HuH-7 (cell line): ENCODE results near the gene CABLES1.
A peak's percentile ranks its signal among the peaks of the same experiment; 100 is the strongest.

Source experiments
- DNase-seq: peaks from one replicate; pipeline ENCODE4 v3.0.0; 2011; ENCODE audit warnings: low spot score

Gene CABLES1

DNA sequence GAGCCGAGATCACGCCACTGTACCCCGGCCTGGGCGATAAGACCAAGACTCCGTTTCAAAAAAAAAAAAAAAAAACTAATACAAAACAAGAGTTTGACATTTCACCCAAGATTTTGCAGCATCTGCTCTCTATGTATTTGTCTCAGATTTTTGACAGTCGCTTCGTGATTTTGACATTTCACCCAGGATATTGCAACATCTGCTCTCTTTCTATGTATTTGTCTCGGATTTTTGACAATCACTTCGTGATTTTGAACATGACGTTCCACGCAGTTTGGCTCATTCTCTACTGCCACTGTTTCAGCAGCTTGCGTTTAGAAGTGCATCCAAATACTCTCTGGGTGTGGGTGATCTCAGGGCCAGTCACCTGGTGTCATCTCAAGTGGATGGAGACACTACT is 108.5 kb downstream of the CABLES1 start:
- DNase-seq = no peak

DNA sequence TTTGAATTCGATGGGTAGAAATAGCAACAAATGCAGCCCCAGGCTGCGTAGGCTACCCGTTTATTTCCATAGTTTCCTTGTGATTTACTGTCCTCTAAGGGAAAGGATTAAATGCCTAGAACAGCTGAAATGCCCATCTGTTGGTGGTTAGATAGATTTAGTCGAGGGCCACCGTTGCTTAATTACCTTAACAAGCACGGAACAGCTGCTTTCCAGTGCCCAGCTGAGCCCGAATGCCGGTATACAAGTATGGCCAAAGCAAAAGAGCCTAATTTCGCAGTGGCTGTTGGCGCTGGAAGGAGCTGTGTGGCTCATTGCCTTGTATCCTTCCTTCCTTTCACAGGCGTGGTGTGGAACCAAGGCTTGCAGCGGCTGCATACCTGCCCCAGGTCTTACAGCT is 109.1 kb downstream of the CABLES1 start:
- DNase-seq = no peak

DNA sequence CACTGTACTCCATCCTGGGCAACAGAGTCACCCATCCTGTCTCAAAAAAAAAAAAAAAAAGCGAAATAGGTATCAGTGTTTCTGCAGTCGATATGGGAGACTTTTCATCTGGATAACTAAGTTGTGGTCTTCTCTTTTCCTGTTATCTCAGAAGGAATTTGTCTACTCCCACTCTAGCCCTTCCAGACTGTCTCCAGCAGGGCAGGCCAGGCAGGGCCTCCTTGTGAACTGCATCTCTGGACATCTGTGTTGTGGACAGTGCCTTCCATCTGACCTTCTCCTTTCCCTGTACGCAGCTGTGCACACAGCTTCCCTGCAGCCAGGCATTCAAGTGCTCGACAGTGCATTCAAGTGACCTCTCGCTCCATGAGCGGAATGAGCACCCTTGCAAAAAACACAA is 110.2 kb downstream of the CABLES1 start:
- DNase-seq = no peak

DNA sequence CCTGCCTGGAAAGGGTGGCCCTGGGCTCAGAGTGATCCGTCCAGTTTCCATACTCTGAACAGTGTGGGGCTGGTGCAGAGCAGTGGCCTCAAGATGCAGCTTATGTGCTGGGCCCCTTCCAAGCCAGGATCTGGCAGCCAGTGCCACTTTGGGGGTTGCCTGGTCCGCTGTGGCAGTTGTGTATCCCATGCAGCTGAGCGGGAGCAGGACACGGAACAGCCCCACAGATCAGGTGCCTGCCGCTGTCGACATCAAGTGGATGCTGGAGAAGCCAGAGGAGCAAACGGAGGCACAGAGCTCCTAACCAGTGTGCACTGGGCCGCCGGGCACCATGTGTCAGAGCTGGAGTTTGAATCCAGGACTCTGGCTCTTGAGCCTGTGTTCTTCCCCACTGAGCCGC is 112.0 kb downstream of the CABLES1 start:
- DNase-seq = no peak

DNA sequence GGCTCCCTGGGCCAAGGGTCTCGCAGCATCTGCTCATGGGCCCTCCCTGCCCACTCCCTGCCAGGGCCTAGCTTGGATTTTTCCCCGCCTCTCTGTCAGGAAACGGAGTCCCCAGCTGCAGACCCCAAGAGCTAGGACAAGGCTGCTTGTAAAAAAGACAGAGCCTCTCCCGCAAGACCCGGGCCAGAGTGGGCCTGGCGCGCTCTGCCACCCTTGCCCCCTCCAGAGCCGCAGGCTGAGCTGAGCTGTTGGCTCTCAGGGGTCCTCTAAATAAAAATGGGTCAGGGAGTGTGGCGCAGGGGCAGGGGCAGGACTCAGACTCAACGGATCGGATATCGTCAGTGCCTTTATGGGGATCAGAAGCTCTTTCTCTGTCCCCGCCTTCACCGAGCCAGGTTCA is 112.6 kb downstream of the CABLES1 start:
- no peak for DNase-seq

DNA sequence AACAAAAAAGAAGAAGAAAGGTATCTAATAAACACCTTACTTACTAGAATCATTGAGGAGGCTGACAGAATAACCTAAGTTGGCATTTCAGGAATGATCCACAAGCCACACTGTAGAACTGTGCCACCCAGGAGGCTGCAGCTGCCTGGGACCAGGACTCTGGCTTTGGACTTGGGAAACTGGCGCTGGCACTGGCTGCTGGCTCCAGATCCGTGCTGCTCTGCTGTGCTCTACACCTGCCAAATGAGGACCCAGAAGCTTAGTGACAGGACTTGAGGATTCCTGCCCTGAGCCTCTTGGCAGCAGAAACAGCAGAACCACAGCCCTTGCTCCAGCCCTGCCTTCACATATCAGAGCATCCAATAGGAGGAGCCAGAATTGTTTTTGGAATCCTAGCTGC is 113.5 kb downstream of the CABLES1 start:
- DNase-seq = no peak

DNA sequence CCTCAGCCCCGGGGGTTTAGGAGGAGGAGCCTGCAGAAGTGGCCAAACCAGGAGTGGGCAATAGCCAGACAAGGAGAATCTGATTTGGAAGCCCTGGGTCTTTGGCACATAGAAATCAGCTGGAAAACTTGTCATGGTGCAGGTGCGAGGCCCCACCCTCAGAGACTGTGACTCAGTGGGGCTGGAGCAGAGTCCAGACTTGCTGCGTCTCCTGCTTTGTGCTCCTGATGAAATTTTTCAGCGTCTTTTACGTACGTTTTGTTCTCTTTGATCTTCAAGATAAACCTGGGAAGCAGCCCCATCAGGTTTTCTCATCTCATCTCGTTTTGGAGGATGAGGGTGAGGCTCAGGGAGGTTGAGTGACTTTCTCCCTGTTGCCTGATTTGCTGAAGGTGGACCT is 114.1 kb downstream of the CABLES1 start:
- DNase-seq = no peak

DNA sequence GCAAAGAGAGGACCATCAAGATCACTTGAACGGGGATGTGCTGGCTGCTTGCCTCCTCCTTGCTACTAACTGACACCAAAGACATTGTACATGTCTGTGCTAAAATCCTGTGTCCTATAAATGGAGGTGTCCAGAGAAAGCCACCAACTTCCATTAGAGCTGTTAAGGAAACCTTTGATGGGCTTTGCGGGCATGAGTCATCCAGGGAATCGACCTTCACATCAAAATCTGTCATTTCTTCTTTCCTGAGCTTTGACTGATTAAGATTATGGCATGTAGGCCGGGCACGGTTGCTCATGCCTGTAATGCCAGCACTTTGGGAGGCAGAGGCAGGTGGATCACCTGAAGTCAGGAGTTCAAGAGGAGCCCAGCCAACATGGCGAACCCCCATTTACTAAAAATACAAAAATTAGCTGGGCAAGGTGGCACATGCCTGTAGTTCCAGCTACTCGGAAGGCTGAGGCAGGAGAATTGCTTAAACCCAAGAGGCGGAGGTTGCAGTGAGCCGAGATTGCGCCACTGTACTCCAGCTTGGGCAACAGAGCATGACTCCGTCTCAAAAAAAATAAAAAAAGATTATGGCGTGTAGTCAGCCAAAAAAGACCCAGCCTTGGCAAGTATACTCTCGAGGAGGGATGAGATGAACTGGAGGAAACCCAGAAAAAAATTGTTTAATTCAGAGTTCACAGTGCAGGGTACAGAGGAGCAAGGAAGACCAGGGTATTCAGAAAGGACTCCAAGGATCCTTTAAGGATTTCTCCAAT is 115.8 kb downstream of the CABLES1 start:
- no peak for DNase-seq

DNA sequence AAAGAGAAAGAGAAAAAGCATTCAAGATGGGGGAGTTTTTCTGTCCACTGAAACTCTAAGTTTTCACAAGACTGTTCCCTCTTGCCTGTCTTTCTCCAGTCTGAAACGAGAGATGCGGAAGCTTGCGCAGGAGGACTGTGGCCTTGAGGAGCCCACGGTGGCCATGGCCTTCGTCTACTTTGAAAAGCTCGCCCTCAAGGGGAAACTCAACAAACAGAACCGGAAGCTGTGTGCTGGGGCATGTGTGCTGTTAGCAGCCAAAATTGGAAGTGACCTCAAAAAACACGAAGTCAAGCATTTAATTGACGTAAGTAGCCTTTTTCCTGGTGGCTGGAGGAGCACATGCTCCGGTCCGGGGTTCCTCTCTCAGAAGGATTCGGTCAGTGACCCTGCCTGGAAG is 118.3 kb downstream of the CABLES1 start:
- DNase-seq = no peak

DNA sequence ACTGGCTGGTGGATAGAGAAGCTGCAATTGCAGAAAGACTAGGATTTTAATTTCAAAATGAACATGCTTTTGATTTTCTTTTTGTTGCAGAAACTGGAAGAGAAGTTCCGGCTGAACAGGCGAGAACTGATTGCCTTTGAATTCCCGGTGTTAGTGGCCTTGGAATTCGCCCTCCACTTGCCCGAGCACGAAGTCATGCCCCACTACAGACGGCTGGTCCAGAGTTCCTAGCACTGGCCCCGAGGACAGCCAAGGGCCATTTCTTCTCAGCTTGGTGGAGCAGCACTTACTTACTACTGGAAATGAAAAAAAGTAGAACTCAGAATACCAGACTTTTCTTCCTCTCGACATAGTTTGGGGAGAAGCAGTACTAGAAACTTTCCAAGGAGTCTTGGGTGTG is 121.9 kb downstream of the CABLES1 start:
- no peak for DNase-seq

DNA sequence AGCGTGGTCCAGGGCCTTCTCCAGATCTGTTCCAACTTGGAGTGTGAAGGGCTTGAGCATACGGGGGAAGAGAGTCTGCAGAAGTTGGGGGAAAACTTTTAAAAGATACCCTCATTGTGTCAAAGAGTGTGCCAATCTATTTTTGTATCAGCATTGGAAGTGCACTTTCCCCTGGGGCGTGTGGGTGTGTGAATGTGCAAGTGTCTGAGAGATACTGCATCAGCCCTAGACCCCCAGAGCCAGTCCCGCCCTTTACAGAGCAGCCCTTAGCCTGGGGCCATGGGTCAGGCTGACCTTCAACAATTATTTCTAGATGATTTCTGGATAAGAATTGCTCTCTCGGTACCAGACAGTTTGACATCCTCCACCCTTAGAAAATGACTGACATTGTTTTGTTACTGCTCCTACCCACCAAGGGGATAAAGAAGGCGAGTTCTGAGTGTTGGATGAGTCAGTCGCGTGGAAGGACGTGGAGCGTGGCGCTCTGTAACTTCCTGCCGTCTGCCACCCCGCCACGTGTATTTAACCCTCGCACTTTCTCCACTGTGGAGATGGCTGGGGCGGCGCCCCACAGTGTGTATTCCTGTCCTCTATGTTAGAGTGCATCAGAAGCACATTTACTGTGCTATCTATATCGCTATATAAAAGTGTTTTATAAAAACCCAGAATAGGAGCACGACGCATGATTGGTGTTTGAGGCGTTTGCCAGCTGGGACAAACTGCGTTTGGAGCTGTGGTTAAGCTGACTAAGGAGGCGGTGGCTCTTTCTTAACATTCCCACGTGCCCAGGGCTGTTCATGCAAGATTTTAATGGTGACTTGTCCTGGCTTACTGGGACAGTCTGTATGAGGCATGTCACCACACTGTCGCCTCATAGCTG is 122.6 kb downstream of the CABLES1 start:
- DNase-seq = no peak

DNA sequence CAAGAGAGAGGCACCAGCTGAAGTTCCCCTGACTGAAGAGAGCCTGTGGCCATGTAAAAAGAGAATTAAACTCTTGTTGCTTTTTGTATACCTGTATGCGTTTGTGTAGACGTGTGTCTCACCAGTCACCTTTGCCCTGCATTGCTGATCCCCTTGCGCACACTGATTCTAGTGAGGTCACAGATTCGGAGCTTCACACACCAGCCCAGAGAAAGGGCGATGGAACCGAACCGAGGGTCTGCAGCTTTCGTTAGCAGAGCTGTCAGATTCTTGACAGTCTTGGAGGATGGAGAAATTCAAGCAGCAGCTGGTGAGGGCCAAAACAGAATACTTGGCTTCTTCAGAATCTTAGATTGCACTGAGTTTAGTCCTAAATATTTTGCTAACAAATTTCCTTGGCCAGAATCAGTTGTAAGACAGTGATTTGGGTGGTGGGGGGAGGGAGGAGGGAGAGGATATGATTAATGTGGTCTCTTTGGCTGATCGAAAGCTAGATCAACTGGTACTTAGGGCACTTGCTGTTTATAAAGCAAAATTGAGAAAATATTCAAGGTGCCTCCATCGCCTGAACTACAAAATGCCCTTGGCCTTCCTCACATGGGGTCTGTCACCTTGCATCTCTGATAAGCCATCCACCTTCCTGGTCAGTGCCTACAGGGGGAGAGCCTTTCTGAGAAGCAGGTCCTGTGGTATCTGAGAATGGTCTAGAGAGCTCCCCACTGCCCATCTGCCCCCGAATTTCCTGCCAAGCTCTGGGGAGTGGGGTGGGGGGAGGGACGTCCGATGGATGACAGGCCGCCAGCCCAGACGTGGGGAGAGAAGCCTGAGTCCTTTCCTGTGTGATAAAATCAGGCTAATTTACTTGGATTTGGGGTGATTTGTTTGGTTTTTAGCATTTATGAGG is 123.5 kb downstream of the CABLES1 start:
- DNase-seq = no peak

DNA sequence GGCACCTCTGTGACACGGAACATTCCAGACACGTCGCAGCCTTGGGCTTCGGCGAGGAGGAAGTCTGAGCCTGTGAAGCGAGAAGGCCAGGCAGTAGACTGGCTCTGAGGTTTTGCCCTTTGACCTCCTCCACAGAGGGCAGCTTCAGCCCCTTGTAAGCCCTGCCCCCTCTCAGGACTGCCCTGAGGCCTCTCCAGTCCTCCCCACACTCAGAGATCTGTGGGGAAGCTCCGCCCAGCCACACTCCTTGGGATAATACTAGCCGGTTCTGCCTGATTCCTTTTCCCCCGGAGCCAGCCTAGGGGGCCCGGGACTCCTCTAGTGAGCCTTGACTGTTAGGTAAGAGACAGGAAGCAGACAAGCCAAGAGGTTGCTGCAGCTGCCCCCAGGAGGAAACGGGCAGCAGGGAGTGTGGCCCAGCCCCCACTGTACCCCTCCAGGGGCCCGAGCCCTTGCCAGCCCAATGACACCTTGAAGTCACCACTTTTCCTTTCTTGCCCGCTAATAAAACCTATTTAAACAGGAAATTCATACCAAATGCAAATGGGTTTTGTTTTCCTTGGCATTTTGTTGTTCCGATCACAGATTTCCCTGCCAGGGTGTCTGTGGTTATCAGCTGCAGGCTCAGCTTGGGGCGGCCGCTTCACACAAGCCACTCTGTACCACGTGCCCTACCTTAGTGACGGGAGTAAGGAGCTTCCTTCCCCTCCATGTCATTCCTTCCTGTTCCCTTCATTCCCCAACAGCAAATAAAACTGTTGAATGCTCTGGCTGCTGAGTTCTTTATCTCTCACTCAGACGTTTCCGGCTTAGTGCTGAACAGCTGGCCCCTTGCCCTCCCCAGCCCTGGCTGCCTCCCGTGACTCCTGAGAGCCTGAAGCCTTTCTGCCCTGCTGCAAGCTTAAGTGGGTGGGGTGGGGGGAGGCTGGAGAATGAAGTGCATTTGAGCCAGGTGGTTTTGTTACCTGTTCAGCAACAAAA is 124.7 kb downstream of the CABLES1 start:
- DNase-seq = peak; percentile 20

DNA sequence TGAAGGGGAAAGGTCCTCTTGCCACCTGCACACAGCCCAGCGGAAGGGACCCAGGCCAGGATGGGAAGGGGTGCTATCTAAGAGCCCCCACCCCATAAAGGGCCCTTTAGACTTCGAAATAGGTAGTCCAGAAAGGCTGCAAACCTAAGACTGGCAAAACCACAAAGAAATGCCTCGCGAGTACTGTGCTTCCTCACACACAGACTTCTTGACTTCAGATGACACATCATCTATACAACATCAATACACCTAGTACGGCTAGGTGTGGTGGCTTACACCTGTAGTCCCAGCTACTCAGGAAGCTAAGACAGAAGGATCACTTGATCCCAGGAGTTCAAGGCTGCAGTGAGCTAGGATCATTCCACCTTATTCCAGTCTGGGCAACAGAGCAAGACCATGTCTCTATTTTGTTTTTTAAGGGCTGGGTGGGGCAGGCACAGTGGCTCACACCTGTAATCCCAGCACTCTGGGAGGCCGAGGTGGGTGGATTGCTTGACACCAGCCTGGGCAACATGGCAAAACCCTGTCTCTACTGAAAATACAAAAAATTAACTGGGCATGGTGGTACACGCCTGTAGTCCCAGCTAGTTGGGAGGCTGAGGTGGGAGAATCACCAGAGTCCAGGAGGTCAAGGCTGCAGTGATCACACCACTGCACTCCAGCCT is 125.8 kb downstream of the CABLES1 start:
- no peak for DNase-seq

DNA sequence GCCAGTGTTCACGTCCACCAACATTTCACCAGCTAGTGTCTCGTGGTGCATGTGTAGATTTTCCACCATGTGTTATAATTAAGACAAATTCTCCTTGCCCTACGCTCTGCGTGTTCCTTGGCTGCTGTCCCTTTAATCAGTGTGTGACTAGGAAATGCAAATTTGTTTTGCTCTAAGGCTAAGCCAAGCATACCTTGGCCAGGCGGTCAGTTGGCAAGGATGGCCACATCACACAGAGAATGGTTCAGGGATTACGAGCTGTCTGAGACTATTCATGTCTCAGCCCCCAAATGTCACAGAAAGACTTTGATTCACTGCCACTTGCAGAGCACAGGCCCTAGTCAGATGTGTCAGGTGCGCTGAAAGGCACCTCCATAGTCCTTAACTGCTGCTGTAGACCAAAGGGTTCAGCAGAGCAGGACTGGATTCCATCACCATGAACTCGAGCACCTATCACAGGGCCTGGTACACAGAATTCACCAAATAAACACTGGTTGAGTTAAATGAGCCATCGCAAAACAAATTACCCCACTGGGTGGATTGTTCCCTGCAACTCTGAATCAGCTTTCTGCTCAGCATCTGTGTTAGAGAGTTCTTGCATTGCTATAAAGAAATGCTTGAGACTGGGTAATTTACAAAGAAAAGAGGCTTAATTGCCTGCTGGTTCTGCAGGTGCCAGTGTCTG is 128.4 kb downstream of the CABLES1 start:
- no peak for DNase-seq

DNA sequence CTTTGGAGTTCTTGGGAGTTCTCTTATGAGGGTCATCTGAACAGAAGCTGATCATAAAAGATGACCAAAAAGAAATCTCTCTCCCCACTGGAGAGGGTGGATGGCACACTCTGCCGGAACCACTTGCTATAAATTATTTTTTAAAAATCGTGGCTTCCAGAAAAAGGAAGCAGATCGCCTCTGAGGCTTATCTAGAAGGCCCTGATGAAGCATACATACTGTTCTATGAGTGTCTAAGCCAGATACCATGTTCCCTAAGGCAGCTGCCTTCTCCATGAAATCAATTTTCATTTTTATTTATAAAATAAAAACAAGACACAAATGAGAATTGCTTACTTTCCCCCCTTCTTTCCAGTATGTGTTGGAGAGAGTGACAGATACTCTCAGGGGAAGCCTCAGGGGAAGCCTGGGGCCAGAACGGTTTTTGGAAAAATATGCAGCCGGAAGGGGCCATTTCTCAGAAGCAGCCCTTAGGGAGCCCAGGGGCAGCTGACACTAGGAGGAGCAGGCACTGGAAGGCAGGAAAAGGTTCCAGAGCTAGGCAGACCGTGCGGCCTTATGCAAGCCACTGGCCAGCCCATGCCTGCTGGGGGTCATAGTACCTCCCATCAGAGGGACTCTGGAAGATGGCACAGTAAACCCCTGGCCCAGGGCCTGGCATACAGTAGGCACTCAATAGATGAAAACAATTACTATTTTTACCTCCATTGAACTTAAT is 130.6 kb downstream of the CABLES1 start:
- DNase-seq = no peak

DNA sequence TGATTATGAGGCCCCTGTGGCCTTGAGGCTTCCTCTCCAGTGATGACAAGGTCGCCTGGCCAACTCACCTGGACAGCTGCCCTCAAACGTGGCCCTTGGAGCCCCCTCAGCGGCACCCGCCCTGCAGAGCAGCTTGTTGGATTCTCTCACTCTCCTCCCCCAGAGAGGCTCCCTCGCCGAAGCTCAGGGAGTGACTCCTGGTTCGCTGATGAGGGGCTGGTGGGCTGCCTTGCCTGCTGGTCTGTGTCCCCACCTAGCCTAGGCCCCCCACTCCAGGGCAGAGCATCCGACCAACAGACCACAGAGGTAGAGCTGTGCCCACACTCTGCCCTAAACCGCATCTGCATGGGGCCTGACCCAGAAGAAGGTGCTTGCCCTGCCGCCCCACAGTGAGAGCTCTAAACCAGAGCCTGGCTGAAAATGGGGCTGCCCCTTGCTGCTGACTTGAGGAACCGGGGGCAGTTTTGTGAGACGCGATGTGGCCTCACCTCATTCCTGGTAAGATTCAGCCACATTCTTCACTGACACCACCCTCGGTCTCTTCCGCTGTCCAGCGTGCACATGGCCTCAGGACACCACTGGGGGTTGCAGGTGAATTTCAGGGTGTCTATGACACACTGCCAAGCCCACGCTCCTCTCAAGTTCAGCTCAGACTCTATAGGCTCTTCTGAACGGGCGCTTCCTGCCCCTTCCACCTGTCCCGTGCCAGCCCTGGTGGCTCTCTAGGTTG is 131.6 kb downstream of the CABLES1 start:
- DNase-seq = no peak

DNA sequence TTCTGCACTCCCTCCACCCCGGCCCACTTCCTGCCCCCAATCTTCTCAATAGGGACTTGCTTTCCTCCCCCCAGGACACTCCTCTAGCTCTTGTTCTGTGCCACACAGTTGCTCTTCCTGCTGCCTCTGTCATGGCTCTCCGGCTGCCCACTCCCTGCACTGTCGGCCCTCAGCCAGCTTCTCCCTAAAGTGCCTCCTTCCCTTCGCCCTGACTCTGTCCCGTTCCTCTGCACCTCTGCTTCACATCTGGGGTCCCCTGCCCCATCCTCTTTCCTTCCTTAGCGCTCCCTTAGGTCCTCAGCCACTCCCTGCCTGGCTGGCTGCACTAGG is 132.1 kb downstream of the CABLES1 start:
- DNase-seq = no peak

DNA sequence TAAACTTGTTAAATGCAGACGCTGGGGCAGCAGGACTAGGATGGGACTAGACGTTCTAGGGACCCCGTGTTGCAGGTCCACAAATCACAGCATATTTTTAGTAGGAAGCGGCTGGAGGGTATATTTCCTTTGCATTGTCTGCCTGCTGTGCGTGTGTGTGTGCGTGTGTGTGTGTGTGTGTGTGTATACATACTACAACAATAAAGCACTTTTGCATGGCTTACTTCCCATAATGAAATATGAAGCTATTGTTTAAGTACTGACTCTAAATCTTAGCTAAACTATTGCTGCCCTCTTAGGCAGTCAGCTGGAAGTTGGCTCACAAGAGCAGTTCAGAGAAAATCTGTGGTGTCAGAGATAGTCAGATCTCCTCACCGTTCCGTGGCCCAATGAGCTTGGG is 133.4 kb downstream of the CABLES1 start:
- DNase-seq = no peak
